ENCODE measurements around the gene GRIN2C. TPM values are rescaled to one million over a fixed set of nuclear protein-coding genes. Genes with fewer than 3 reads are reported as not detected.
"Not testable (repeated sequence)": the region's sequence is repeated elsewhere in the genome, so short reads cannot be mapped to it uniquely, and the experiment has no call there.

GRIN2C gene
- total RNA-seq: under 1 TPM in 1 of 4 donors, not detected in 3; 0.49 TPM
- polyA plus RNA-seq: under 1 TPM in 1 of 3 donors, not detected in 2; 0.22 TPM

DNA sequence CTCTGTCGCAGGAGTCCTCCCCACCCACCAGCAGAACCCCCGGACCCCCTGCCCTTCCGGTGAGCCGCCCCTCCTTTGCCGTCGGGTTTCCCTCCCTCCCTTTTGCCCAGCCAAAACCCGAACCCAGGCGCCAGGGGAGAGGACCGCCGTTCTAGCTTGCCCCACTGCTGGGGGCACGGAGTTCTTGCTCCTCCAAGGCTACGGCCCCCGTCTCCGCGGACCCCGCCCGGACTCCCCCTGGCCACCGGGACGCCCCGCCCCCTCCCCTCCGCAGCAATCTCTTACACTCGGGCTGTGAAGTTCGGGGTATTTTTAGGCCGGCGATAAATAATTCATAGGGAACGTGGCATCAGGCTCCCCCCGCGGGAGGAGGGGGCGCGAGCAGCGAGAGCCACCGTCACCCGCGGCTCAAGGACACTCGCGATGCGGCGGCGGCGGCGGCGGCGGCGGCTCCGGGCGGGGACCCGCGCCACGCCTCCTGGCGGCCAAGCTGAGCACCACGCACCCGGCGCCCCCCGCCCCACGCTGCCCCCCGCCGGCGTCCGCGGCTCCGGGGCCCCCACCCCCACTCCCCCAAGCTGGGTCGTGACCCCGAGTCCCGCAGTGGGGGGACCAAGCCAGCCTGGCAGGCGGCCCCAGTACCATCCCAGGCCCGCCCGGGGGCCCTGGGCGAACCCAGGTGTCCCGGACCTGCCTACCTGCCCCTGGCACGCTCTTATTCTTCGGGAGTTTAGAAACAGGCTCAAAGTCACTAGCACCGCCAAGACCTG lies at the start of gene GRIN2C:
GRIN2C (minus strand) TSS at position 427 of the 770 bp plus-strand sequence. CDS start 4,793 bp downstream, outside the sequence.
- intact Hi-C loops (cut with DNase I): loop anchor here (1.0 to 5.0 kb wide), 2 partner anchors 16 to 407 kb away; no protein-coding TSS in a partner anchor
- Histone ChIP-seq H3K27me3 (peaks cover 37 to 82% (median 65%) of the 10 kb centered on the region in 3 donors), H3K9me3 (no peaks in the 10 kb centered on the region), H3K4me1 (peaks cover 0 to 31% (median 27%) of the 10 kb centered on the region in 4 donors), H3K27ac (no peak within 1 kb of the TSS), H3K36me3 (no peaks in the 10 kb centered on the region), H3K4me3 (peak within 1 kb of the TSS in 3 of 4 donors; percentile 22 to 35 (median 31))
- no peak for TF ChIP-seq EP300 (IDR thresholded peaks at IDR 0.05)
- no peak for TF ChIP-seq POLR2AphosphoS5 (IDR thresholded peaks at IDR 0.05)
- no peak for TF ChIP-seq POLR2A (IDR thresholded peaks at IDR 0.05)
- TF ChIP-seq, protein P1, sequence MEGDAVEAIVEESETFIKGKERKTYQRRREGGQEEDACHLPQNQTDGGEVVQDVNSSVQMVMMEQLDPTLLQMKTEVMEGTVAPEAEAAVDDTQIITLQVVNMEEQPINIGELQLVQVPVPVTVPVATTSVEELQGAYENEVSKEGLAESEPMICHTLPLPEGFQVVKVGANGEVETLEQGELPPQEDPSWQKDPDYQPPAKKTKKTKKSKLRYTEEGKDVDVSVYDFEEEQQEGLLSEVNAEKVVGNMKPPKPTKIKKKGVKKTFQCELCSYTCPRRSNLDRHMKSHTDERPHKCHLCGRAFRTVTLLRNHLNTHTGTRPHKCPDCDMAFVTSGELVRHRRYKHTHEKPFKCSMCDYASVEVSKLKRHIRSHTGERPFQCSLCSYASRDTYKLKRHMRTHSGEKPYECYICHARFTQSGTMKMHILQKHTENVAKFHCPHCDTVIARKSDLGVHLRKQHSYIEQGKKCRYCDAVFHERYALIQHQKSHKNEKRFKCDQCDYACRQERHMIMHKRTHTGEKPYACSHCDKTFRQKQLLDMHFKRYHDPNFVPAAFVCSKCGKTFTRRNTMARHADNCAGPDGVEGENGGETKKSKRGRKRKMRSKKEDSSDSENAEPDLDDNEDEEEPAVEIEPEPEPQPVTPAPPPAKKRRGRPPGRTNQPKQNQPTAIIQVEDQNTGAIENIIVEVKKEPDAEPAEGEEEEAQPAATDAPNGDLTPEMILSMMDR (IDR thresholded peaks at IDR 0.05): peak in 2 of 4 experiments; percentile 11 to 16
- no peak for DNase-seq
- 2 to 3% methylated on average over 72 of the region's 72 CpGs for WGBS, 2 donors

DNA sequence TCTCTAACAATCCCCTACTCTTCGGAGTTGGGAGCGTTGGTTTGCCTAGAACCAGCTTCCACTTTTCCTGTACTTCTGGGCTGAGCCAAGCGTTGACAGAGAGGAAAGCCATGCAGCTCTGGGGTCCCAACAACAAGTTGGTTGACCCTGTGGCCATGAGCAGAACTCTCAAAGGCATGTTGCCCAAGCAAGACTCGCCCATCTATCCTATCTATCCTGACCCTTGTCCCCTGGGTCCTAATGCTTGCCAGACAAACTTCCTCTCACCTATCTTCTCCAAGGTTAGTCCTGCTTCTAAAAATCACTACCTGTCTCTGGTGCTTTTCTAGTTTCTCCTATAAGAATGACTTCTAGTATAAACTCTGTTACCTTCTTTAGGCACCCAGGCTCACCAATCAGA lies 49.4 kb upstream of the GRIN2C start:
- DNase-seq; H3K27ac ChIP-seq; H3K27me3 ChIP-seq; intact Hi-C loops (cut with DNase I); H3K36me3 ChIP-seq; H3K4me1 ChIP-seq; H3K9me3 ChIP-seq; H3K4me3 ChIP-seq: not testable (repeated sequence)
- 72% methylated on average over 4 of the region's 4 CpGs for WGBS, 2 donors

- DNase-seq: no peak
- H3K9me3 ChIP-seq: no peaks in the 10 kb centered on the region
- WGBS, 2 donors: 95 to 97% methylated on average over 34 of the region's 34 CpGs
- H3K27ac ChIP-seq: no peak overlapping the region
- H3K4me1 ChIP-seq: no peaks in the 10 kb centered on the region
- no peaks in the 10 kb centered on the region for H3K36me3 ChIP-seq
- intact Hi-C loops (cut with DNase I): no loop called here
- no peak overlapping the region for H3K4me3 ChIP-seq
- H3K27me3 ChIP-seq: peaks cover 0 to 17% (median 5%) of the 10 kb centered on the region in 3 donors
- TF ChIP-seq EP300 (IDR thresholded peaks at IDR 0.05) (no peak), POLR2AphosphoS5 (IDR thresholded peaks at IDR 0.05) (no peak), POLR2A (IDR thresholded peaks at IDR 0.05) (no peak)
- TF ChIP-seq, protein P1 (IDR thresholded peaks at IDR 0.05): no peak
These were observed 47.3 kb upstream of the GRIN2C start for GRCh38 chr17:74907012-74907411.

- H3K27ac ChIP-seq; DNase-seq; intact Hi-C loops (cut with DNase I); H3K9me3 ChIP-seq; H3K36me3 ChIP-seq; H3K4me1 ChIP-seq; H3K4me3 ChIP-seq: not testable (repeated sequence)
- H3K27me3 ChIP-seq: peaks cover 0 to 17% (median 7%) of the 10 kb centered on the region in 3 donors
- WGBS, 2 donors: 68 to 70% methylated on average over 6 of the region's 6 CpGs
These were observed 46.6 kb upstream of the GRIN2C start for GRCh38 chr17:74906214-74906793.

- 79 to 82% methylated on average over 7 of the region's 7 CpGs for WGBS, 2 donors
- no peaks in the 10 kb centered on the region for H3K9me3 ChIP-seq
- no peaks in the 10 kb centered on the region for H3K36me3 ChIP-seq
- intact Hi-C loops (cut with DNase I): no loop called here
- H3K27ac ChIP-seq: no peak overlapping the region
- peaks cover 0 to 17% (median 7%) of the 10 kb centered on the region in 3 donors for H3K27me3 ChIP-seq
- TF ChIP-seq POLR2AphosphoS5 (IDR thresholded peaks at IDR 0.05) (no peak), POLR2A (IDR thresholded peaks at IDR 0.05) (no peak), EP300 (IDR thresholded peaks at IDR 0.05) (no peak)
- TF ChIP-seq, protein P1 (IDR thresholded peaks at IDR 0.05): no peak
- no peak overlapping the region for H3K4me3 ChIP-seq
- no peak for DNase-seq
- H3K4me1 ChIP-seq: no peaks in the 10 kb centered on the region
These were observed 45.2 kb upstream of the GRIN2C start for GRCh38 chr17:74904687-74905409.

All from sigmoid colon (tissue), 7 donors.